ENCODE measurements around the gene ZNF784.

DNA sequence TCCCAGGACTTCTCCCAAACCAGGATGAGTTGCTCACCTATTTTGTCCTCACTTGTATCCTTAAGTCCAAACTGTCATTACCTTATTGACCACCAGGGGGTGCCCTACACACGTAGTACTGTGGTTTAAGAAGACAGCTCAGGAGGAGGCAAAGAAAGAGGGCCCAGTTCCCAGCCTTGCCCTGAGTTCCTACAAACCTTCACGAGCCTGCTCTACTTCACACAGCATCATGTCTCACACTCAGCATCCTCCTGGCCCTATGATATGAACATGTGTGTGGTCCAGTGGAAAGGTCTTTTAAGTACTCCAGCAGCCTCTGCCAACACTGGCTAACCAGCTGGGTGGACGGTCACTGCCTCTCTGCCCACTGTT lies 8.1 kb upstream of the ZNF784 start:
- no peak for TF ChIP-seq ZFP30 (CRISPR knock-in tag; IDR thresholded peaks at IDR 0.05)
- no peak for TF ChIP-seq PPARA (CRISPR knock-in tag; IDR thresholded peaks at IDR 0.05; ENCODE audit: borderline replicate concordance)
- no peak for TF ChIP-seq GLIS3 (CRISPR knock-in tag; IDR thresholded peaks at IDR 0.05)
- no peak for TF ChIP-seq ISL1 (CRISPR knock-in tag; IDR thresholded peaks at IDR 0.05)
- TF ChIP-seq ZC3H10 (CRISPR knock-in tag; IDR thresholded peaks at IDR 0.05) = no peak
